Stimulated activated CD4-positive, alpha-beta T cell treated with anti-CD3 and anti-CD28 coated beads, Interleukin-12 subunit alpha, Interleukin-12 subunit beta, amount 100 ng/mL, for 4 hours (primary cell): ENCODE measurements around the gene LUM.
"Not testable (repeated sequence)": the region's sequence is repeated elsewhere in the genome, so short reads cannot be mapped to it uniquely, and the experiment has no call there.

Experiments used
- DNase-seq: peaks from one replicate; pipeline ENCODE4 v3.0.0-alpha.2; 2020

Gene LUM

DNA sequence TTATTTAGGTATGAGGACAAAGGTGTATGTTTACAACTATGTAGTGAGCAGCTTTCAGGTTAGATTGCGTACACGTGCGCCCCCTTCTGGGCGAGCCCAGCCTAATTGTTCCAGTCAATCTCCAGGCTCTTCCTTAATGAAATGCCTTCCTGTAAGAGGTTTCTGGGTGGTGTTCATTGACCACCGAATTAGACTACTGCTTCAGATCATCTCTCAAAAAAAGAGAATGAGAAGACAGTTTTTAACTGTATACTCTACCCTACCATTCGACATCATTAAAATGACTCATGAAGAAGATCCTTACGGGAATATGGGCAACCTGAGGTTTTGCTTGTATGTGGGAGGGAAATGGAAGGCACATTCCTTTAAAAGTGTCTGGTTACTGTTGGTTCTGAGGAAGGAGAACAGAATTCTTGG is 2.1 kb downstream of the LUM start:
- DNase-seq: peak; percentile 33

- DNase-seq: no peak
Observed at GRCh38 chr12:91108196-91108755, 3.0 kb downstream of the LUM start.

DNA sequence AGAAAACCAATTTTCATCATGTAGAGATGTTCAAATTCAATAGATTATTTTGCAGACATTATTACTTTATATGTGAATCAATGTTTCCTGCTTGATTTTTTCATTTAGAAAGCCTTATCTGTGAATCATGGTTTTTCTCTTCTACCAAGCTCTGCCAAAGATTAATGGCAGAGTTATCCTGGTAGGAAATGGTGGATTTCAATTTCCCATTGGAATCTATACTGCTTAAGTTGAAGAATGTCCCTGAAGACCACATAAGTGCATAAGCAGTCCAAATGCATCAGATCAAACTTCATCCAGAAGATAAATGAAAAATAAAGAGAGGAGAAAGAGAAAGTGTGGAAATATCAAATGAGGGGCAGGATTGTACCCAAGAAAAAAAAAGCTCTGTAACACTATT is 5.0 kb downstream of the LUM start:
- DNase-seq: no peak

- DNase-seq: no peak
Observed at GRCh38 chr12:91105807-91106206, 5.5 kb downstream of the LUM start.

GRCh38 chr12:91104812-91105466 is 6.4 kb downstream of the LUM start:
- no peak for DNase-seq

DNA sequence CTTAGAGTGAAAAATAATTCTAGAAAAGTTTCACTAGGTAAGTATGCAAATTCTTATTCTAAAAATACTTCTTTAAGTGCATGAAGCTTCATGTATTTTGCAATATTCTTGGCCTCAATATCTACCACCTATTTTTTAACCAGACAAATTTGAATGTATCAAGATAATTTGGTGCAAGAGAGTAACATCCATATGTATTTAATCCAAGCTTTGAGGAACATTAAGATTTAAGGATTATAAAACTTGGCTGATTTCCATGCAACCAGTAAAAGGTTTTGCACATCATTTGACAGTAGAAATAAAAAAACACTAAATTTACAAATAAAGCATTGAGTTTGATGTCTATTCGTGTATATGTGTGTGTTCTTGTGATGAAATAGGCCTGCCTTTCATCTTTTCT is 7.7 kb downstream of the LUM start:
- DNase-seq: no peak

- DNase-seq: no peak
Observed at GRCh38 chr12:91103101-91103500, 8.2 kb downstream of the LUM start.

DNA sequence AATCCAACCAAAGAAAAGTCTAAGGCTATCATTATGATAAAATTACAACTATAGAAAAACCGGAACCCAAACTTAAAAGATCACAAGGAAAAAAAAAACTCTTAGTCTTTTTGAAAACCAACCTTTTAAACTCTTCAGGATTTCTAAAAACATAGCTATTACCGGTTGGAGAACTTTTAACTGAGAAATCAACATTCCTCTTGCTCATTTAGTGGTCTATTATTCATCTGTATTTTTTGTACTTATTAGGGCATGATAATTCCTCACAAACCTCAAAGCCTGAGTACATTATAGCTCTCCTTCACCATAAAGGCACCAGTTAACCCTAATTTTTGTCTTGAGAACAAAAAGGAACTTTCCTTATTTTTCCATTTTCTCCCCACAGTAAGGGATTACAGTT is 10.4 kb downstream of the LUM start:
- DNase-seq: no peak

DNA sequence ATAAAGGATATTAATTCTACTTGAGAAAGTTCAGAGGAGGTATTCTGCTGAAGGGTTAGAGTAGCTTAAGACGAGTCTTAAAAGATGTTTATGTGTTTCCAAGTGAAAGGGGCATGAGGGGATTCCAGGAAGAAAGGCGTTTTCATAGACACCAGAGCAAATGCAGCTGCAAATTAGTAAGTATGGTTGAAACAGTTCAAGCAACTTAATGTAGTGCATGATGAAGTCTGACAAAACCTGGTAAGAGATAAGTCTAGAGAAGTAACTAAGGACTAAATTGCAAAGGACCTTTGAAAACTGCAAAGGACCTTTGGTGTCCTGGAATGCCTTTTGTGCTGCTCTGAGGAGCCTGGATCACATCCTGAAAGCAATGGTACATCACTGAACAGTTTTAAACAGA is 11.5 kb downstream of the LUM start:
- no peak for DNase-seq

DNA sequence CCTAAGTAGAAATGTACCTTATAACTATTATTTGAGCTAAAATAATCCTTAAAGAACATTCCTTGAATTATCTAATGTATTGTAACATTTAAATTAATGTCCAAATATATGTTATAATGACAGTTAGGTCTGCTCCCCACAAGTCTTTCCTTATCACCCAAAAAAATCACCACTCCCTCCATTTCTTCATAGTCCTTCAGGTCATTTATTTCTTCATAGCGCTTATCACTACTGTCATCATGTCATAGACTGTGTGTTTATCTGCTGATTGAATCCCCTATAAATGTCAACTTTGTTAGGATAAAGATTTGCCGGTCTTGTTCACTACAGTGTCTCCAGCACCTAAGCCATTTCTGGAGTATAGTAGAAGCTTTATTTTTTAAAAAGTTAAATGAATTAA is 12.0 kb downstream of the LUM start:
- no peak for DNase-seq

GRCh38 chr12:91098941-91099340 is 12.4 kb downstream of the LUM start:
- DNase-seq: no peak

GRCh38 chr12:91098461-91098860 is 12.8 kb downstream of the LUM start:
- no peak for DNase-seq

GRCh38 chr12:91094957-91095356 is 16.3 kb downstream of the LUM start:
- no peak for DNase-seq

DNA sequence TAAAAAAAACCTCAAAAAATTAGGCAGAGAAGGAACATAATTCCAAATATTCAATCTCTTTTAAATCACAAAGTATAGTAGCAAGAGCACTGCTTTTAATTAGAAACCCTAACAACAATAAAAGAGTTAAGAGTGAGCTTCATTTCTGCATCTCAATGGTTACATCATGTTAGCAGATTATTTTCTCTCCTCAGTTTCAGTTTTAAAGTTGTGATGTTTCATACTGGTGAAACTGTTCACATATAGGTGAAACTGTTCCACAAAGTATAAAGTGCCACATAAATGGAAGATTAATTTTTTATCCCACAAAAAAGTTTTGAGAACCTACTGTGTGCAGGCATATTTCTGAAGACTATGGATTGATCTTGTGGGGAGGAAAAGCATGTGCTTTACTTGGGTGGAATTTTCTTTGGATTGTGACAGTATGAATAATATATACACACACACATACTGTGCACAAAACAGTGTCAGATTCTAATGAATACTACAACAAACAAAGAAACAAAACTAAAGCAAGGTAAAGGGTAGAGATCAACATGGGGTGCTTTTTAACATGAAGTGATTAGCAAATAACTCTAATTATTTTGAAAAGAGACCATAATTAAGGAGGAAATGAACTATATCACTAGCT is 17.1 kb downstream of the LUM start:
- no peak for DNase-seq

DNA sequence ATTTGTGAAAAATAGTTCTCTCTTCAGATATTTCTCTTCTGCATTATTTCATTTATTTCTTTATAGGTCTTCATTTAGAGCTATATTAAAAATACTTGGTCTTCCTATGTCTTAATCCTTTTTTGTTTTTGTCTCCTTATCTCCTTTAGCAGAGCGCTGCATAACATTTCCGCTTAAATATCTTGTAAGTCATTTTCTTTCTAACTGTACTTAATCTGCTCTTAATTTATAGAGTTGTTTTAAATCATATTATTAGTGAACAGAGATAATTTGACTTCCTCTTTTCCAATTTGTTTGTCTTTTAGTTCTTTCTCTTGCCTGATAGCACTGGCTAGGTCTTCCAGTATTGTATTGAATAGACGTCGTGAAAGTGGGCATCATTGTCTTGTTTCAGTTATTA is 18.0 kb downstream of the LUM start:
- DNase-seq: no peak

DNA sequence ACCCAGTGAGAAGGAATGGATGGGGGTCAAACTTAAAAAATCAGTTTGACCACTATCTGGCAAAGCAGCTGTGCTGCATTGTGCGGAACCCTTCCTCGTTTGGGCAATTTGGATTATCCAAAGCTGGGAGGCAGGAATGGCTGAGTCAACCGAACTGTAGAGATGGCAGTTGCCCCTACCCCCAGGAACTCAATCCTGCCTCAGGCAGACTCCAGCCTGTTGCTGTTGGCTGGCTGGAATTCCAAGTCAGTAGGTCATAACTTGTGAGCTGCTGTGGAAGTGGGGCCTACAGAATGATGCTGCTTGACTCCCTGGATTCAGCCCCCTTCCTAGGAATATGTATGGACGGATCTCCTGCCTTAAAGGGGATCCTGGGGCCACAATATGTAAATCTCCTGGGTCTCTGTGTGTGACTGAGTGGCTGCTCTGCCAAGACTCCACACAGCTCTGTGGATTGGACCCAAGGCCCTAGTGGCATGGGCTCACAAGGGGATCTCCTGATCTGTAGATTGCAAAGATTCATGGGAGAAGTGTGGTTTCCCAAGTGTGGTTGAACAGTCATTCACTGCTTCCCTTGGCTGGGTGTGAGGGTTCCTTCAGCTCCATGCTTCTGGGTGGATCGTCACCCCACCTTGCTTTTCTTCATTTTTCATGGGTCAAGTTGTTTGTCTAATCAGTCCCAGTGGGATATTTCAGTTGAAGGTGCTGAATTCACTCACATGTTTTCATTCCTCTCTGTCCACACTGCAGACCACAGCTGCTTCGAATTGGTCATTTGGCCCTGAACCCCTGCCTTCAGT is 19.2 kb downstream of the LUM start:
- DNase-seq: no peak

DNA sequence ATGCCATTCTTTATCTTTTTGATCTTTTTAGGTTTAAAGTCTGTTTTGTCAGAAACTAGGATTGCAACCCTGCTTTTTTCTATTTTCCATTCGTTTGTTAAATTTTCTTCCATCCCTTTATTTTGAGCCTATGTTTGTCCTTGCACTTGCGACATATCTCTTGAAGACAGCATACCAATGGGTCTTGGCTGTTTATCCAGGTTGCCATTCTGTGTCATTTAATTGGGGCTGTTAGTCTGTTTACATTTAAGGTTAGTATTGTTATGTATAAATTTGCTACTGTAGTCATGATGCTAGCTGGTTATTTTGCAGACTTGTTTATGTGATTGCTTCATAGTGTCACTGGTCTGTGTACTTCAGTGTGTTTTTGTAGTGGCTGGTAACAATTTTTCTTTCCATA is 21.3 kb downstream of the LUM start:
- not testable (repeated sequence) for DNase-seq

DNA sequence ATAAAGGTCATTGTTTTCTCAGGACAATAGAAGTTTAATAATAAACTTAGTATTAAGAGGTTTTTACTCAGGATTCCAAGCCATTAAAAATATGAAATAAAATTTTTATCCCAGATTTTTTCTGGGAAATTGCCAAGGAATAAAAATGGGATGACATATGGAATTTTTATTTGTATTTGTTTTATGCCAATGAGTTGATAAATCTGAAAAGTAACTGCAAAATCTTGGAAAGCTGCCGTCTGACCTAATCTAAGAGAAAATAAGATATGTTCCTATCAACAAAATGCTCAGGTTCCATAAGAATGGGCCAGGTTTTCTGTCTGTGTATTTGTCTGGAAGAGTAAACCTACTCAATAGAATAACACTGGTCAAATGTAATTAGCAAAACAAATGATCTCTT is 31.3 kb downstream of the LUM start:
- DNase-seq: no peak

- no peak for DNase-seq
Observed at GRCh38 chr12:91078501-91078900, 32.8 kb downstream of the LUM start.

DNA sequence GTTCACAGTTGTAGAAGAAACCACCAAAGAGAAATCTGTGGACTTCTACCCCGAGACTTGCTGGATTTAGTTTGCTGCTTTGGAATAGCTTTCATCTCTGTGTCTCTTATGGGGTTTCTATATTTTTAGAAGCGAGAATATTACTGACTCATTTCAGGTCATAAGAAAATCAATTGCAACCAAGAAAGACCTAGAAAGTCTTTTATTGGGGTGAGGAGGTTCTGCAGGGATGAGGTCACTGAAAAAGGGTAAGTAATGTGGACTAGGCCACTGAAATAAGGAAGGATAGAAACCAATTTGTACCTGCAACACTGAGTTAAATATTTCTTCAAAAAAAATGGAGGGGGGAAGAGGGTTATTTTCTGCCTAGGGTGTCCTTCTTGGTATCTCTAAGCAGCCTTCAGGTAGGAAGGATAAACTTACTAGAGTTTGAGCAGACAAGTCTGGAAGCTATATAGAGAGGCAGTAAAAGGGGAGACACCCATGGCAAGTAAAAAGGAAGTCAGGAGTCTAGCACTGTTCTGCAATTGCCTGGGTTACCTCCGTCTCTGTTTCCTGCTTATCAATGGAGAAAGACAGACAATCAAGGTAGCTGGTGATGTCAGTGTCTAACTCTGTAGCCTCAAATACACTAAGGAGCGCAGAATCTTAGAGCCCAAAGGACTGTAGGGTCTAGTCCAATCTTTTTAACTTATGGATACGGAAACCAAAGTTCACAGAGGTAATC is 33.9 kb downstream of the LUM start:
- no peak for DNase-seq

GRCh38 chr12:91074851-91075250 is 36.4 kb downstream of the LUM start:
- no peak for DNase-seq

GRCh38 chr12:91074154-91074709 is 37.1 kb downstream of the LUM start:
- no peak for DNase-seq

DNA sequence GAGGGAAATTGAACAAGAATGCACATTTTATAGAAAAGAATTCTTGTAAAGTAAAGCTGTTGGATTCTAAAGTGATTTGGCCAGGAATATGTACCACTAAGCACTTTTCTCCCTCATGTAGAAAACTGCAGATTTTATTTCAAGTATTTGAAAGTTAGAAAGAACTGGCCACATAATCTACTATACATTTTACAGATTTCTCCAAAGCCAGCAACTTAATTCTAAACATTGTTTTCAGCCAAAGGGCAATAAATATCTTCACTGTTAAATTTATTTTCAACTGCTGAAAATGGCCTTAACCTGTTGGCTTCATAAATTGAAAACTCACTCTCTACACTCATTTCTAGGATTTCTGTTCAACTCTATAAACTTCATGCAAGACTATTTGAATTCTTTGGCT is 37.9 kb downstream of the LUM start:
- DNase-seq: no peak
